DOHH2 (cell line): Measurements from ENCODE around the gene FASN.
A peak's percentile ranks its signal among the peaks of the same experiment; 100 is the strongest.

Source experiments
- H3F3A ChIP-seq: fragments of 200-600 bp; sonication (generic), shearing (Covaris generic); 2 replicates; pipeline ENCODE4 v1.6.0; 2016; ENCODE audit warnings: antibody characterized with exemption, mild to moderate bottlenecking; ENCODE audit not compliant: control insufficient read depth, insufficient read depth
- H3K27ac ChIP-seq: fragments of 200-600 bp; sonication (generic); 2 replicates; pipeline ENCODE4 v1.5.1; 2014; ENCODE audit warnings: low read depth, mild to moderate bottlenecking, low read length, moderate library complexity
- H3K27me3 ChIP-seq: fragments of 200-600 bp; sonication (generic); 2 replicates; pipeline ENCODE4 v1.6.1; 2014; ENCODE audit warnings: mild to moderate bottlenecking, low read length, mixed read lengths; ENCODE audit not compliant: control insufficient read depth
- H3K36me3 ChIP-seq: fragments of 200-600 bp; sonication (generic); 2 replicates; pipeline ENCODE4 v1.6.1; 2014; ENCODE audit warnings: mild to moderate bottlenecking, low read length, moderate library complexity, mixed read lengths; ENCODE audit not compliant: control insufficient read depth
- H3K4me1 ChIP-seq: fragments of 200-600 bp; sonication (generic); 2 replicates; pipeline ENCODE4 v1.6.1; 2014; ENCODE audit warnings: mild to moderate bottlenecking, low read length, mixed read lengths; ENCODE audit not compliant: control insufficient read depth
- H3K4me2 ChIP-seq: fragments of 200-600 bp; sonication (generic); 2 replicates; pipeline ENCODE4 v1.6.0; 2014; ENCODE audit warnings: mild to moderate bottlenecking, low read length, moderate library complexity
- H3K4me3 ChIP-seq: fragments of 200-600 bp; sonication (generic); 2 replicates; pipeline ENCODE4 v1.5.1; 2014; ENCODE audit warnings: mild to moderate bottlenecking, low read length, mixed read lengths
- H3K79me2 ChIP-seq: fragments of 200-600 bp; sonication (generic); 2 replicates; pipeline ENCODE4 v1.6.1; 2014; ENCODE audit warnings: mild to moderate bottlenecking, low read length, mixed read lengths; ENCODE audit not compliant: control insufficient read depth
- H3K9me2 ChIP-seq: fragments of 200-600 bp; sonication (generic); replicated peaks from 2 replicates; pipeline ENCODE4 v1.6.1; 2014; ENCODE audit warnings: mild to moderate bottlenecking, low read length, mixed read lengths; ENCODE audit not compliant: control insufficient read depth
- H3K9me3 ChIP-seq: fragments of 200-600 bp; sonication (generic); 2 replicates; pipeline ENCODE4 v1.6.1; 2014; ENCODE audit warnings: antibody characterized with exemption, low read length, mixed read lengths; ENCODE audit not compliant: control insufficient read depth, insufficient read depth
- H4K20me1 ChIP-seq: fragments of 200-600 bp; sonication (generic); 2 replicates; pipeline ENCODE4 v1.6.0; 2014; ENCODE audit warnings: low read depth, mild to moderate bottlenecking, antibody characterized with exemption, low read length, moderate library complexity; ENCODE audit not compliant: control insufficient read depth, insufficient read depth
- EZH2phosphoT487 ChIP-seq: fragments of 200-600 bp; sonication (generic); IDR thresholded peaks from 2 replicates; pipeline ENCODE4 v1.6.1; 2017; ENCODE audit warnings: borderline replicate concordance, mild to moderate bottlenecking, antibody characterized with exemption, low read length, moderate library complexity, mixed read lengths
- TF ChIP-seq, protein P1 (sequence below): fragments of 200-600 bp; sonication (generic); IDR thresholded peaks from one replicate; pipeline ENCODE4 v1.5.1; 2014; ENCODE audit warnings: antibody characterized with exemption, mild to moderate bottlenecking, low read depth, low read length; ENCODE audit not compliant: poor library complexity, severe bottlenecking

Gene FASN

GRCh38 chr17:82108038-82108437, 10.0 kb upstream of the FASN start:
- H4K20me1 ChIP-seq = no peaks in the 10 kb centered on the region
- H3K36me3 ChIP-seq = no peaks in the 10 kb centered on the region
- H3K27me3 ChIP-seq = no peaks in the 10 kb centered on the region
- H3F3A ChIP-seq = no peaks in the 10 kb centered on the region; the same call in 1 of the 2 replicates
- H3K4me1 ChIP-seq = peaks cover 24% of the 10 kb centered on the region
- no peaks in the 10 kb centered on the region for H3K9me2 ChIP-seq
- H3K9me3 ChIP-seq = no peaks in the 10 kb centered on the region
- no peak overlapping the region for H3K4me2 ChIP-seq
- TF ChIP-seq, protein P1, sequence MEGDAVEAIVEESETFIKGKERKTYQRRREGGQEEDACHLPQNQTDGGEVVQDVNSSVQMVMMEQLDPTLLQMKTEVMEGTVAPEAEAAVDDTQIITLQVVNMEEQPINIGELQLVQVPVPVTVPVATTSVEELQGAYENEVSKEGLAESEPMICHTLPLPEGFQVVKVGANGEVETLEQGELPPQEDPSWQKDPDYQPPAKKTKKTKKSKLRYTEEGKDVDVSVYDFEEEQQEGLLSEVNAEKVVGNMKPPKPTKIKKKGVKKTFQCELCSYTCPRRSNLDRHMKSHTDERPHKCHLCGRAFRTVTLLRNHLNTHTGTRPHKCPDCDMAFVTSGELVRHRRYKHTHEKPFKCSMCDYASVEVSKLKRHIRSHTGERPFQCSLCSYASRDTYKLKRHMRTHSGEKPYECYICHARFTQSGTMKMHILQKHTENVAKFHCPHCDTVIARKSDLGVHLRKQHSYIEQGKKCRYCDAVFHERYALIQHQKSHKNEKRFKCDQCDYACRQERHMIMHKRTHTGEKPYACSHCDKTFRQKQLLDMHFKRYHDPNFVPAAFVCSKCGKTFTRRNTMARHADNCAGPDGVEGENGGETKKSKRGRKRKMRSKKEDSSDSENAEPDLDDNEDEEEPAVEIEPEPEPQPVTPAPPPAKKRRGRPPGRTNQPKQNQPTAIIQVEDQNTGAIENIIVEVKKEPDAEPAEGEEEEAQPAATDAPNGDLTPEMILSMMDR = no peak
- TF ChIP-seq EZH2phosphoT487 = no peak
- H3K27ac ChIP-seq = no peak overlapping the region
- H3K4me3 ChIP-seq = no peak overlapping the region
- H3K79me2 ChIP-seq = no peaks in the 10 kb centered on the region

- peak overlapping the region; percentile 92 for H3K4me2 ChIP-seq
- H3F3A ChIP-seq = peaks cover under 1% of the 10 kb centered on the region; the same call in 1 of the 2 replicates
- no peaks in the 10 kb centered on the region for H3K9me3 ChIP-seq
- no peaks in the 10 kb centered on the region for H3K79me2 ChIP-seq
- no peak overlapping the region for H3K27ac ChIP-seq
- no peak for TF ChIP-seq EZH2phosphoT487
- TF ChIP-seq, protein P1 = peak; percentile 39
- H3K36me3 ChIP-seq = no peaks in the 10 kb centered on the region
- H3K4me1 ChIP-seq = peaks cover 24% of the 10 kb centered on the region
- H3K4me3 ChIP-seq = peak overlapping the region; percentile 72
- H3K9me2 ChIP-seq = no peaks in the 10 kb centered on the region
- no peaks in the 10 kb centered on the region for H3K27me3 ChIP-seq
- no peaks in the 10 kb centered on the region for H4K20me1 ChIP-seq
Measured at GRCh38 chr17:82107341-82107860, 9.4 kb upstream of the FASN start.

- H3K4me3 ChIP-seq = peak overlapping the region; percentile 72
- peak overlapping the region; percentile 70 for H3K27ac ChIP-seq
- TF ChIP-seq, protein P1 = no peak
- TF ChIP-seq EZH2phosphoT487 = no peak
- no peaks in the 10 kb centered on the region for H3K9me3 ChIP-seq
- peaks cover 27% of the 10 kb centered on the region for H3K4me1 ChIP-seq
- H3K36me3 ChIP-seq = no peaks in the 10 kb centered on the region
- no peaks in the 10 kb centered on the region for H3K27me3 ChIP-seq
- peak overlapping the region; percentile 92 for H3K4me2 ChIP-seq
- no peaks in the 10 kb centered on the region for H3K9me2 ChIP-seq
- no peaks in the 10 kb centered on the region for H3K79me2 ChIP-seq
- H3F3A ChIP-seq = peaks cover 3% of the 10 kb centered on the region; the same call in 1 of the 2 replicates
- H4K20me1 ChIP-seq = no peaks in the 10 kb centered on the region
Measured at GRCh38 chr17:82106688-82107305, 8.8 kb upstream of the FASN start.
